GM10248 (cell line): ENCODE results near the gene MIR17HG.

Experiments used
- CTCF ChIA-PET: fragments of 300-600 bp; sonication (Branson Sonifier 250); formaldehyde crosslinking; extraction: SDS; loops from one replicate; lab custom pipeline; 2021; ENCODE audit warnings: antibody characterized with exemption; lab: Yijun Ruan, JAX
- POLR2A ChIA-PET: fragments of 350-650 bp; sonication (Branson Sonifier 250); formaldehyde crosslinking; extraction: SDS; loops from one replicate; lab custom pipeline; 2020; ENCODE audit warnings: antibody characterized with exemption; lab: Yijun Ruan, JAX
- DNase-seq: peaks from one replicate; pipeline ENCODE4 v3.0.0; 2012; ENCODE audit errors: extremely low spot score
- CTCF ChIP-seq: IDR thresholded peaks from 2 replicates; pipeline ENCODE4 v1.5.1; 2012; ENCODE audit warnings: mild to moderate bottlenecking, low read depth; ENCODE audit errors: extremely low read depth, missing control alignments, control extremely low read depth

The MIR17HG gene

DNA sequence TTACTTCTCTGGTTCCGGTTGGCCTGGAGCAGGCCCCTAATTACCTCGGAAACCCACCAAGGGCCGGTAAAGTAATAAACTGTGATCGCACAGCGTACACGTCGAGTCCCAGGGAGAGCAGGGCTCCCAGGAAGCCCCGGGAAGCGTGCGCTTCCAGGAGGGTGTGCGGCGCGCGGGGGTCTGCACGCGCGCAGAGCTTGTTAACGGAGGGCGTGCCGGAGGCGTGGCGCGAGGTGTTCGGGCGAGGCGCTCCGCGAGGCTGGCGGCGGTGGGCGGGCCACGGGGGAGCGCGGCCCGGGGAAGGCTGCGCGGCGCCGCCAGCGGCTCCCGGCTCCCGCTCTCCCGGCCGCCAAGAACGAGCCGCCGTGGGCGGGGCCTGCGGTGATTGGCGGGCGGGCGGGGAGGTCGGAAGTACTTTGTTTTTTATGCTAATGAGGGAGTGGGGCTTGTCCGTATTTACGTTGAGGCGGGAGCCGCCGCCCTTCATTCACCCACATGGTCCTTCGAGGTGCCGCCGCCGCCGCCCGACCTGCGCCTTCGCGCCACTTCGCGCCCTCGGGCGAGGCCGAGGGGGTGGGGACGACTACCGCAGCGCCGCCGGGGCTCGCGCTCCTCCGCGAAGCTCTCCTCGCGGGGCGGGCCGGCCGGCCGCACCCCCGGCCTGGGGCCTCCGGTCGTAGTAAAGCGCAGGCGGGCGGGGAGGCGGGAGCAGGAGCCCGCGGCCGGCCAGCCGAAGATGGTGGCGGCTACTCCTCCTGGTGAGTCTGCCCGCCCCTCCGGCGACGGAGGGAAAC lies at the start of gene MIR17HG:
MIR17HG (plus strand) TSS at position 486 of the 794 bp plus-strand sequence.
- POLR2A ChIA-PET: interaction anchor here (0.9 to 1.0 kb wide), 2 partner anchors 11 to 36 kb away, joined by 3 to 4 read pairs; no protein-coding TSS in a partner anchor
- peak; percentile 87 for DNase-seq
- CTCF ChIA-PET: interaction anchor here (1.0 to 2.5 kb wide), 6 partner anchors 11 to 36 kb away, joined by 3 to 9 read pairs (median 4); no protein-coding TSS in a partner anchor
- no peak for TF ChIP-seq CTCF

- ChIA-PET POLR2A (no interaction called here), CTCF (no interaction called here)
- TF ChIP-seq CTCF: no peak
- no peak for DNase-seq
These were observed 49.4 kb upstream of the MIR17HG start for GRCh38 chr13:91298060-91298459.

DNA sequence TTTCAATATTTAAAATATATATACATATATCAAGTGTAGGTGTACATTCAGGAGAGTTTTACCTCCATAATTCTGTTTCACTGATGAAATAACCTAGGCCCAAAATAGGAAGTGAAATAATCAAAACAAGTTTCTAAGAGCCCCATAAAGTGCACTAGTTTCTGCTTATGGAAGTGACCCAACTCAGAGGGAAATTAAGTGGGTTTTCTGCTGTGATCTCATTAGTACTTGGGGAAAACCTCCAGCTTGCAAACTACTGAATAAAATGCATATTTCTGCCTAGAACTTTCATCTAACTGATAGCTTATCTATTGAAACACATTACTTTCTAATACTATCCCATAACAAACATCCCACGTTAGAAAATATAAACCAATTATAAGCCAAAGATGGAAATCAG lies 45.4 kb upstream of the MIR17HG start:
- ChIA-PET POLR2A (no interaction called here), CTCF (interaction anchor here (5.8 kb wide), 1 partner anchor 10 kb away, joined by 28 read pairs; no protein-coding TSS in a partner anchor)
- peak; percentile 39 for DNase-seq
- TF ChIP-seq CTCF: no peak

GRCh38 chr13:91303031-91303430 lies 44.5 kb upstream of the MIR17HG start:
- DNase-seq: no peak
- CTCF ChIA-PET: interaction anchor here (5.8 kb wide), 1 partner anchor 9 kb away, joined by 28 read pairs; no protein-coding TSS in a partner anchor
- no peak for TF ChIP-seq CTCF
- POLR2A ChIA-PET: no interaction called here

GRCh38 chr13:91304741-91305140 lies 42.7 kb upstream of the MIR17HG start:
- no peak for DNase-seq
- TF ChIP-seq CTCF: no peak
- ChIA-PET POLR2A (no interaction called here), CTCF (interaction anchor here (5.8 kb wide), 1 partner anchor 7 kb away, joined by 28 read pairs; no protein-coding TSS in a partner anchor)

DNA sequence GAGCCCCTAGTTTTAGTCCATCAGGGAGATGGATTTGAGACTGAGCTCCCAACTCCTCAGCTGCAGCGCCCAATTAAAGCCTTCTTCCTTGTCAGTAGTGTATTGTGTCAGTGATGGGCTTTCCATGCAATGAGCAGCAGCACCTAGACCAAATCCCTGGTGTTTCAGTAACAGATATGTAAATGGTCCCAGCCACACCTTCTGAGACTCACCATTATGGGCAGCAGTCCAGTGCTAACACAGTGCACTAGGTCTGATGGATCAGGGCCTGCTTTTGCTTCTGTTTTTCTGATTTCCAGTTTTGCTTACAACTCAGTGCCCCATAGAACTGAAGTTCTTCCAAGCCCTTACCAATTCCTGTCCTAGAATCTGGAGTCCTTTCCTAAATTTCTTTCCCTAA lies 41.8 kb upstream of the MIR17HG start:
- TF ChIP-seq CTCF: no peak
- CTCF ChIA-PET: no interaction called here
- POLR2A ChIA-PET: no interaction called here
- no peak for DNase-seq
